ENCODE results near the gene FBXL19.

FBXL19 gene

GRCh38 chr16:30896889-30897733 is 26.3 kb upstream of the FBXL19 start (continued):
- no peak for TF ChIP-seq ZSCAN18 (tag by site-specific recombination; IDR thresholded peaks at IDR 0.05)
- no peak for TF ChIP-seq ZSCAN30 (tag by site-specific recombination; IDR thresholded peaks at IDR 0.05)
- TF ChIP-seq GLIS2 (tag by site-specific recombination; IDR thresholded peaks at IDR 0.05) = peak; percentile 66
- TF ChIP-seq ZNF223 (tag by site-specific recombination; IDR thresholded peaks at IDR 0.05) = no peak
- TF ChIP-seq, protein P1, sequence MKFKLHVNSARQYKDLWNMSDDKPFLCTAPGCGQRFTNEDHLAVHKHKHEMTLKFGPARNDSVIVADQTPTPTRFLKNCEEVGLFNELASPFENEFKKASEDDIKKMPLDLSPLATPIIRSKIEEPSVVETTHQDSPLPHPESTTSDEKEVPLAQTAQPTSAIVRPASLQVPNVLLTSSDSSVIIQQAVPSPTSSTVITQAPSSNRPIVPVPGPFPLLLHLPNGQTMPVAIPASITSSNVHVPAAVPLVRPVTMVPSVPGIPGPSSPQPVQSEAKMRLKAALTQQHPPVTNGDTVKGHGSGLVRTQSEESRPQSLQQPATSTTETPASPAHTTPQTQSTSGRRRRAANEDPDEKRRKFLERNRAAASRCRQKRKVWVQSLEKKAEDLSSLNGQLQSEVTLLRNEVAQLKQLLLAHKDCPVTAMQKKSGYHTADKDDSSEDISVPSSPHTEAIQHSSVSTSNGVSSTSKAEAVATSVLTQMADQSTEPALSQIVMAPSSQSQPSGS (tag by site-specific recombination; IDR thresholded peaks at IDR 0.05; ENCODE audit: low read depth) = no peak
- no peak for TF ChIP-seq ZFP37 (tag by site-specific recombination; IDR thresholded peaks at IDR 0.05)
- TF ChIP-seq ZNF112 (tag by site-specific recombination; IDR thresholded peaks at IDR 0.05) = no peak
- TF ChIP-seq, protein P2, sequence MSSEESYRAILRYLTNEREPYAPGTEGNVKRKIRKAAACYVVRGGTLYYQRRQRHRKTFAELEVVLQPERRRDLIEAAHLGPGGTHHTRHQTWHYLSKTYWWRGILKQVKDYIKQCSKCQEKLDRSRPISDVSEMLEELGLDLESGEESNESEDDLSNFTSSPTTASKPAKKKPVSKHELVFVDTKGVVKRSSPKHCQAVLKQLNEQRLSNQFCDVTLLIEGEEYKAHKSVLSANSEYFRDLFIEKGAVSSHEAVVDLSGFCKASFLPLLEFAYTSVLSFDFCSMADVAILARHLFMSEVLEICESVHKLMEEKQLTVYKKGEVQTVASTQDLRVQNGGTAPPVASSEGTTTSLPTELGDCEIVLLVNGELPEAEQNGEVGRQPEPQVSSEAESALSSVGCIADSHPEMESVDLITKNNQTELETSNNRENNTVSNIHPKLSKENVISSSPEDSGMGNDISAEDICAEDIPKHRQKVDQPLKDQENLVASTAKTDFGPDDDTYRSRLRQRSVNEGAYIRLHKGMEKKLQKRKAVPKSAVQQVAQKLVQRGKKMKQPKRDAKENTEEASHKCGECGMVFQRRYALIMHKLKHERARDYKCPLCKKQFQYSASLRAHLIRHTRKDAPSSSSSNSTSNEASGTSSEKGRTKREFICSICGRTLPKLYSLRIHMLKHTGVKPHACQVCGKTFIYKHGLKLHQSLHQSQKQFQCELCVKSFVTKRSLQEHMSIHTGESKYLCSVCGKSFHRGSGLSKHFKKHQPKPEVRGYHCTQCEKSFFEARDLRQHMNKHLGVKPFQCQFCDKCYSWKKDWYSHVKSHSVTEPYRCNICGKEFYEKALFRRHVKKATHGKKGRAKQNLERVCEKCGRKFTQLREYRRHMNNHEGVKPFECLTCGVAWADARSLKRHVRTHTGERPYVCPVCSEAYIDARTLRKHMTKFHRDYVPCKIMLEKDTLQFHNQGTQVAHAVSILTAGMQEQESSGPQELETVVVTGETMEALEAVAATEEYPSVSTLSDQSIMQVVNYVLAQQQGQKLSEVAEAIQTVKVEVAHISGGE (tag by site-specific recombination; conservative IDR thresholded peaks at IDR 0.05; ENCODE audit: low read depth) = peak; percentile 76
- no peak for TF ChIP-seq ZNF394 (tag by site-specific recombination; IDR thresholded peaks at IDR 0.05; ENCODE audit: borderline replicate concordance)
- no peak; the same call in 1 of the 2 replicates for TF ChIP-seq KLF10 (tag by site-specific recombination; IDR thresholded peaks at IDR 0.05)
- TF ChIP-seq ZBTB20 (tag by site-specific recombination; IDR thresholded peaks at IDR 0.05) = 0 out of 2 replicates have a peak, but pooled peaks have one; percentile 40
- TF ChIP-seq ZNF280D (tag by site-specific recombination; IDR thresholded peaks at IDR 0.05) = no peak
- TF ChIP-seq TCF7L2 (IDR thresholded peaks at IDR 0.05; ENCODE audit: borderline replicate concordance, low read depth, low read length) = no peak
- TF ChIP-seq, protein P3, sequence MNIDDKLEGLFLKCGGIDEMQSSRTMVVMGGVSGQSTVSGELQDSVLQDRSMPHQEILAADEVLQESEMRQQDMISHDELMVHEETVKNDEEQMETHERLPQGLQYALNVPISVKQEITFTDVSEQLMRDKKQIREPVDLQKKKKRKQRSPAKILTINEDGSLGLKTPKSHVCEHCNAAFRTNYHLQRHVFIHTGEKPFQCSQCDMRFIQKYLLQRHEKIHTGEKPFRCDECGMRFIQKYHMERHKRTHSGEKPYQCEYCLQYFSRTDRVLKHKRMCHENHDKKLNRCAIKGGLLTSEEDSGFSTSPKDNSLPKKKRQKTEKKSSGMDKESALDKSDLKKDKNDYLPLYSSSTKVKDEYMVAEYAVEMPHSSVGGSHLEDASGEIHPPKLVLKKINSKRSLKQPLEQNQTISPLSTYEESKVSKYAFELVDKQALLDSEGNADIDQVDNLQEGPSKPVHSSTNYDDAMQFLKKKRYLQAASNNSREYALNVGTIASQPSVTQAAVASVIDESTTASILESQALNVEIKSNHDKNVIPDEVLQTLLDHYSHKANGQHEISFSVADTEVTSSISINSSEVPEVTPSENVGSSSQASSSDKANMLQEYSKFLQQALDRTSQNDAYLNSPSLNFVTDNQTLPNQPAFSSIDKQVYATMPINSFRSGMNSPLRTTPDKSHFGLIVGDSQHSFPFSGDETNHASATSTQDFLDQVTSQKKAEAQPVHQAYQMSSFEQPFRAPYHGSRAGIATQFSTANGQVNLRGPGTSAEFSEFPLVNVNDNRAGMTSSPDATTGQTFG (tag by site-specific recombination; IDR thresholded peaks at IDR 0.05; ENCODE audit: borderline replicate concordance) = no peak
